ENCODE measurements around the gene ANGPTL5.
A peak's percentile ranks its signal among the peaks of the same experiment; 100 is the strongest.
"Not testable (repeated sequence)": the region's sequence is repeated elsewhere in the genome, so short reads cannot be mapped to it uniquely, and the experiment has no call there.

Gene ANGPTL5

GRCh38 chr11:101885631-101886030, 30.7 kb downstream of the ANGPTL5 start:
- no peak for DNase-seq (ENCODE audit: low read depth)

GRCh38 chr11:101881586-101881985, 34.7 kb downstream of the ANGPTL5 start:
- DNase-seq (ENCODE audit: low read depth): no peak

GRCh38 chr11:101880222-101880621, 36.1 kb downstream of the ANGPTL5 start:
- DNase-seq (ENCODE audit: low read depth): peak; percentile 32

- DNase-seq (ENCODE audit: low read depth): no peak
These were observed 44.0 kb downstream of the ANGPTL5 start for GRCh38 chr11:101872171-101872882.

- peak; percentile 63 for DNase-seq (ENCODE audit: low read depth)
These were observed 45.8 kb downstream of the ANGPTL5 start for GRCh38 chr11:101870510-101870909.

- DNase-seq (ENCODE audit: low read depth): no peak
These were observed 48.4 kb downstream of the ANGPTL5 start for GRCh38 chr11:101867951-101868350.

GRCh38 chr11:101866619-101867491, 49.5 kb downstream of the ANGPTL5 start:
- DNase-seq (ENCODE audit: low read depth): peak; percentile 10

- DNase-seq (ENCODE audit: low read depth): no peak
These were observed 52.2 kb downstream of the ANGPTL5 start for GRCh38 chr11:101864098-101864497.

- DNase-seq (ENCODE audit: low read depth): peak; percentile 21
These were observed 53.0 kb downstream of the ANGPTL5 start for GRCh38 chr11:101863361-101863760.

- DNase-seq (ENCODE audit: low read depth): peak; percentile 46
These were observed 53.7 kb downstream of the ANGPTL5 start for GRCh38 chr11:101862391-101863233.

- peak; percentile 58 for DNase-seq (ENCODE audit: low read depth)
These were observed 55.5 kb downstream of the ANGPTL5 start for GRCh38 chr11:101860696-101861427.

- DNase-seq (ENCODE audit: low read depth): not testable (repeated sequence)
These were observed 64.1 kb downstream of the ANGPTL5 start for GRCh38 chr11:101852260-101852659.

GRCh38 chr11:101848262-101848661, 68.1 kb downstream of the ANGPTL5 start:
- no peak for DNase-seq (ENCODE audit: low read depth)

GRCh38 chr11:101844608-101845007, 71.7 kb downstream of the ANGPTL5 start:
- DNase-seq (ENCODE audit: low read depth): no peak

- DNase-seq (ENCODE audit: low read depth): no peak
These were observed 75.6 kb downstream of the ANGPTL5 start for GRCh38 chr11:101840704-101841103.
